KOPT-K1 (cell line): ENCODE data around the gene TUFM.
"Not testable (repeated sequence)": the region's sequence is repeated elsewhere in the genome, so short reads cannot be mapped to it uniquely, and the experiment has no call there.

Experiments
- H3K27ac ChIP-seq: fragments of 200-600 bp; sonication (generic); 2 replicates; pipeline ENCODE4 v1.5.1; 2016; ENCODE audit warnings: antibody characterized with exemption, mild to moderate bottlenecking, low read depth, low read length; ENCODE audit not compliant: poor library complexity, severe bottlenecking
- H3K36me3 ChIP-seq: fragments of 200-600 bp; sonication (generic); 2 replicates; pipeline ENCODE4 v1.5.1; 2017; ENCODE audit warnings: antibody characterized with exemption, mild to moderate bottlenecking, low read length, moderate library complexity; ENCODE audit not compliant: insufficient read depth
- H3K9me3 ChIP-seq: fragments of 200-600 bp; sonication (generic); 2 replicates; pipeline ENCODE4 v1.5.1; 2017; ENCODE audit warnings: antibody characterized with exemption, low read length, mild to moderate bottlenecking; ENCODE audit not compliant: insufficient read depth, poor library complexity, severe bottlenecking

Gene TUFM

GRCh38 chr16:28820016-28820415, 26.1 kb downstream of the TUFM start:
- no peak overlapping the region for H3K27ac ChIP-seq
- H3K9me3 ChIP-seq, result no peaks in the 10 kb centered on the region
- peaks cover 17% of the 10 kb centered on the region for H3K36me3 ChIP-seq

DNA sequence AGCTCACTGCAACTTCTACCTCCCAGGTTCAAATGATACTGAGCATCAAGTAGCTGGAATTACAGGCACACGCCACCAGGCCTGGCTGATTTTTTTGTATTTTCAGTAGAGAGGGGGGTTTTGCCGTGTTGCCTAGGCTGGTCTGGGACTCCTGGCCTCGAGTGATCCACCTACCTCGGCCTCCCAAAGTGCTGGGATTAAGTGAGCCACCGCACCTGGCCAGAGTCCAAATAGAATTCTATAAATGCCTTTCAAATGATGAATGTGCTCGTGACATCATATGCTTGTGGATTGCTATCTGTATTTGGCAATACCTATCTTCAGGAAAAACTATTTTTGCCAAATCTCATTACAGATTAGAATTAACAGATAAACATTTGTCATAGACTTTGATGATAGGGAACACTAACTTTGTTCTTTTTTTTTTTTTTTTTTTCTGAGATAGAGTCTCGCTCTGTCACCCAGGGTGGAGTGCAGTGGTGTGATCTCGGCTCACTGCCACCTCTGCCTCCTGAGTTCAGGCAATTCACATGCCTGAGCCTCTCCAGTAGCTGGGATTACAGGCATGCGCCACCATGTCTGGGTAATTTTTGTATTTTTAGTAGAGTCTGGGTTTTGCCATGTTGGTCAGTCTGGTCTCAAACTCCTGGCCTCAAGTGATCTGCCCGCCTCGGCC, 38.6 kb downstream of the TUFM start:
- H3K36me3 ChIP-seq, H3K27ac ChIP-seq, H3K9me3 ChIP-seq: not testable (repeated sequence)

DNA sequence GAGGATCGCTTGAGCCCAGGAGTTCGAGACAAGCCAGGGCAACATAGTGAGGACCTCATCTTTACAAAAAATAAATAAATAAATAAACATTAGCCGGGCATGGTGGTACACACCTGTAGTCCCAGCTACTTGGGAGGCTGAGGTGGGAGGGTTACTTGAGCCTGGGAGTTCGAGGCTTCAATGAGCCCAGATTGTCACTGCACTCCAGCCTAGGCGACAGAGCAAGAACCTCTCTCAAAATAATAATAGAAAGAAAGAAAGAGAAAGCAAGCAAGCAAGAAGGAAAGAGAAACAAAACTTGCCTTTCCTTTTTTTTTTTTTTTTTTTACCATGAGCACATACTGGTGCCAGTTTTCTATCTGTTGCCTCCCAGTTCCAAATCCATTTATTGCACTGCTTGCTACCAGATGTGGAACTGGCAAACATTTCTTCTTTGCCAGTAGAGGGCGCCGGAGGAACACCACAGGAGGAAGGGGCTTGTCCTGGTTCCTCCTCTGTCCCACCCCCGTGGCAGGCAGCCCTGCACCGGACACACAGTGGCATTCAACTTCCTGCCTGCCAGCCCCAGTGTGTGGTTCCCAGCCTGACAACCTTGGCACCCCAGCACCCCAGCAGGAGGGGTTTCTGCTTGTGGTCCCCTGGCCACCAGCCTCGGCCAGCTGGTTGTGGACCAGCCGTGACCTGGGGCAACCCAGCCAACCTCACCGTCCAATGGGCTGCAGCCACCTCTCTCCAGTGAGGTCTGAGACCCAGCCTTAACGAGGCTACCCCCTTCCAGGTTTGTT, 43.7 kb downstream of the TUFM start:
- not testable (repeated sequence) for H3K9me3 ChIP-seq, H3K36me3 ChIP-seq, H3K27ac ChIP-seq
